CD14-positive monocyte (primary cell): ENCODE measurements around the gene JPH2. TPM values are rescaled to one million over a fixed set of nuclear protein-coding genes. Genes with fewer than 3 reads are reported as not detected.

Experiments
- DNase-seq, 3 donors: peaks; one replicate each; pipeline ENCODE4 v3.0.0-alpha.2; 2011 to 2022
- H2AFZ ChIP-seq: 2 replicates; pipeline ENCODE4 v1.6.0; 2012; ENCODE audit warnings: mild to moderate bottlenecking, low read depth, low read length, inconsistent platforms; ENCODE audit not compliant: insufficient read depth, poor library complexity, severe bottlenecking
- H3K27ac ChIP-seq, 2 donors: 1 replicate in 1 of 2; 2 replicates in 1 of 2; pipeline ENCODE4 v1.5.1; 2012 to 2013; ENCODE audit warnings: low read length in 2 of 2, control low read depth in 1 of 2, inconsistent platforms in 1 of 2, low read depth in 1 of 2, mild to moderate bottlenecking in 1 of 2
- H3K27me3 ChIP-seq, 2 donors: one replicate each; pipeline versions ENCODE4 v1.6.0 to v1.6.1; 2011 to 2013; ENCODE audit warnings: low read length in 2 of 2; ENCODE audit not compliant: control insufficient read depth in 2 of 2, insufficient read depth in 2 of 2
- H3K36me3 ChIP-seq, 2 donors: replicated peaks in 1 of 2; 1 replicate in 1 of 2; 2 replicates in 1 of 2; pipeline versions ENCODE4 v1.5.1 to v1.6.1; 2012 to 2013; ENCODE audit warnings: low read length in 2 of 2, control low read depth in 1 of 2, inconsistent platforms in 1 of 2, mild to moderate bottlenecking in 1 of 2; ENCODE audit not compliant: insufficient read depth in 2 of 2, control insufficient read depth in 1 of 2
- H3K4me1 ChIP-seq, 2 donors: 1 replicate in 1 of 2; 2 replicates in 1 of 2; pipeline versions ENCODE4 v1.5.1 to v1.6.1; 2012 to 2013; ENCODE audit warnings: low read length in 2 of 2, control low read depth in 1 of 2, inconsistent platforms in 1 of 2, mild to moderate bottlenecking in 1 of 2, moderate library complexity in 1 of 2; ENCODE audit not compliant: insufficient read depth in 2 of 2, control insufficient read depth in 1 of 2
- H3K4me2 ChIP-seq: replicated peaks from 2 replicates; pipeline ENCODE3; 2012; ENCODE audit warnings: low read length, moderate library complexity, mild to moderate bottlenecking; ENCODE audit not compliant: poor library complexity, severe bottlenecking; ENCODE audit errors: extremely low read depth
- H3K4me3 ChIP-seq, 3 experiments: fragments of 200-600 bp in 1 of 3; sonication (generic) in 1 of 3; replicated peaks in 1 of 3; 1 replicate in 2 of 3; 2 replicates in 1 of 3; pipeline ENCODE4 v1.5.1; 2011 to 2013; ENCODE audit warnings: low read length in 3 of 3, mild to moderate bottlenecking in 3 of 3, control low read depth in 2 of 3, low read depth in 2 of 3, inconsistent platforms in 1 of 3, moderate library complexity in 1 of 3
- H3K79me2 ChIP-seq: 2 replicates; pipeline ENCODE4 v1.6.0; 2012; ENCODE audit warnings: mild to moderate bottlenecking, control low read depth, inconsistent platforms, low read length, moderate library complexity; ENCODE audit not compliant: insufficient read depth
- H3K9ac ChIP-seq: 2 replicates; pipeline ENCODE4 v1.6.0; 2017; ENCODE audit warnings: low read length, mild to moderate bottlenecking; ENCODE audit not compliant: insufficient read depth, poor library complexity, severe bottlenecking
- H3K9me3 ChIP-seq, 2 donors: replicated peaks in 1 of 2; 1 replicate in 1 of 2; 2 replicates in 1 of 2; pipeline versions ENCODE4 v1.5.1 to v1.6.1; 2012 to 2013; ENCODE audit warnings: low read length in 2 of 2, control low read depth in 1 of 2; ENCODE audit not compliant: control insufficient read depth in 1 of 2, insufficient read depth in 1 of 2
- H4K20me1 ChIP-seq: 2 replicates; pipeline ENCODE4 v1.6.0; 2012; ENCODE audit warnings: mild to moderate bottlenecking, low read length, control low read depth, moderate library complexity; ENCODE audit not compliant: insufficient read depth
- H3K27ac Mint-ChIP-seq, 7 donors: one replicate each; pipeline ENCODE4 v1.8.0; 2020; ENCODE audit warnings: mild to moderate bottlenecking in 7 of 7, mixed read lengths in 7 of 7, moderate library complexity in 6 of 7, inconsistent platforms in 2 of 7
- H3K27me3 Mint-ChIP-seq, 3 donors: one replicate each; pipeline ENCODE4 v1.8.0; 2021 to 2022; ENCODE audit warnings: low read depth in 3 of 3, mild to moderate bottlenecking in 3 of 3, mixed read lengths in 3 of 3, moderate library complexity in 3 of 3, inconsistent platforms in 1 of 3
- H3K36me3 Mint-ChIP-seq, 2 donors: one replicate each; pipeline ENCODE4 v1.8.0; 2020; ENCODE audit warnings: mixed read lengths in 2 of 2, inconsistent platforms in 1 of 2, mild to moderate bottlenecking in 1 of 2
- H3K4me1 Mint-ChIP-seq: one replicate; pipeline ENCODE4 v1.8.0; 2020; ENCODE audit warnings: mild to moderate bottlenecking, mixed read lengths
- H3K4me3 Mint-ChIP-seq, 2 donors: one replicate each; pipeline ENCODE4 v1.8.0; 2020; ENCODE audit warnings: mild to moderate bottlenecking in 2 of 2, mixed read lengths in 2 of 2, moderate library complexity in 1 of 2
- H3K9me3 Mint-ChIP-seq, 7 donors: one replicate each; pipeline ENCODE4 v1.8.0; 2020 to 2022; ENCODE audit warnings: mixed read lengths in 7 of 7, mild to moderate bottlenecking in 6 of 7, moderate library complexity in 6 of 7, inconsistent platforms in 2 of 7
- CTCF ChIP-seq: fragments of 200-600 bp; IDR thresholded peaks from one replicate; pipeline ENCODE4 v1.8.0; 2022; ENCODE audit warnings: antibody characterized with exemption, mild to moderate bottlenecking
- WGBS: methylation state at CpG from one replicate; pipeline ENCODE4 v1.1.5; 2013; ENCODE audit warnings: missing lambda C conversion rate; ENCODE audit not compliant: insufficient coverage; 5-methylcytosine and 5-hydroxymethylcytosine counted together
- intact Hi-C, 2 donors: fragments of 100-400 bp; cut with micrococcal nuclease; formaldehyde crosslinking; loops; one replicate each; pipeline versions ENCODE4 v1.15.0 to v1.15.1; 2023
- polyA plus RNA-seq, 3 donors: library from polyadenylated mRNA; depleted of rRNA in 1 of 3; unstranded in 2 of 3; stranded (reverse) in 1 of 3; fragments of 300-500 nt in 2 of 3; fragments of >200 nt in 1 of 3; fragmentation: Illumina TruSeq in 2 of 3; gene quantifications; 1 replicate in 2 of 3; 2 replicates in 1 of 3; pipeline ENCODE4 v1.2.3, GENCODE V29; 2012 to 2021

JPH2 gene
- polyA plus RNA-seq, 3 donors = not detected

GRCh38 chr20:44218446-44218845, 31.5 kb upstream of the JPH2 start:
- WGBS = 30% methylated on average over 2 of the region's 4 CpGs
- Mint-ChIP-seq H3K36me3 (peaks cover 0 to 5% of the 10 kb centered on the region in 2 donors), H3K27me3 (peaks cover 3 to 9% (median 5%) of the 10 kb centered on the region in 3 donors), H3K4me1 (peaks cover 24% of the 10 kb centered on the region), H3K27ac (no peak overlapping the region), H3K9me3 (no peaks in the 10 kb centered on the region), H3K4me3 (no peak overlapping the region)
- Histone ChIP-seq H3K27ac (no peak overlapping the region), H3K9ac (no peak overlapping the region), H3K4me1 (peaks cover 4 to 9% of the 10 kb centered on the region in 2 donors), H4K20me1 (no peaks in the 10 kb centered on the region), H3K79me2 (no peaks in the 10 kb centered on the region), H3K27me3 (no peaks in the 10 kb centered on the region), H3K9me3 (no peaks in the 10 kb centered on the region), H3K4me2 (no peak overlapping the region), H2AFZ (no peak overlapping the region), H3K36me3 (no peaks in the 10 kb centered on the region), H3K4me3 (no peak overlapping the region)
- TF ChIP-seq CTCF = no peak
- DNase-seq = no peak
- intact Hi-C loops = loop anchor here (10.0 kb wide), 2 partner anchors 516 to 646 kb away; no protein-coding TSS in a partner anchor

GRCh38 chr20:44217342-44218092, 30.5 kb upstream of the JPH2 start:
- no peaks in the 10 kb centered on the region for H3K9me3 Mint-ChIP-seq
- no peak overlapping the region for H3K4me3 ChIP-seq
- H3K4me3 Mint-ChIP-seq = peak overlapping the region in 1 of 2 donors; percentile 31
- peaks cover 3 to 9% (median 5%) of the 10 kb centered on the region in 3 donors for H3K27me3 Mint-ChIP-seq
- no peak overlapping the region for H3K27ac Mint-ChIP-seq
- H3K4me1 ChIP-seq = peaks cover 4 to 9% of the 10 kb centered on the region in 2 donors
- peak; percentile 94 for TF ChIP-seq CTCF
- H3K27ac ChIP-seq = no peak overlapping the region
- intact Hi-C loops = loop anchor here (2.0 to 10.0 kb wide), 3 partner anchors 93 to 647 kb away; partner anchors contain the start of gene FITM2 (in 1 of the 2)
- no peaks in the 10 kb centered on the region for H3K27me3 ChIP-seq
- no peaks in the 10 kb centered on the region for H3K36me3 ChIP-seq
- peaks cover 0 to 5% of the 10 kb centered on the region in 2 donors for H3K36me3 Mint-ChIP-seq
- 18% methylated on average over 5 of the region's 11 CpGs for WGBS
- H4K20me1 ChIP-seq = no peaks in the 10 kb centered on the region
- peak overlapping the region; percentile 11 for H3K4me2 ChIP-seq
- H2AFZ ChIP-seq = peak overlapping the region; percentile 8
- DNase-seq = peak; percentile 49 to 65 (median 61)
- no peaks in the 10 kb centered on the region for H3K79me2 ChIP-seq
- H3K9me3 ChIP-seq = no peaks in the 10 kb centered on the region
- H3K4me1 Mint-ChIP-seq = peaks cover 24% of the 10 kb centered on the region
- no peak overlapping the region for H3K9ac ChIP-seq
